Liver (tissue), 3 donors: ENCODE results near the gene SLC9A8.

Source experiments
- ATF3 ChIP-seq: IDR thresholded peaks from 2 replicates; pipeline ENCODE4 v1.6.1; 2016; ENCODE audit warnings: antibody characterized with exemption
- EGR1 ChIP-seq, 2 donors: IDR thresholded peaks; 2 replicates each; pipeline ENCODE4 v1.6.1; 2016 to 2018; ENCODE audit warnings: antibody characterized with exemption in 2 of 2, low read depth in 2 of 2
- GABPA ChIP-seq, 2 donors: IDR thresholded peaks in 1 of 2; conservative IDR thresholded peaks in 1 of 2; 2 replicates each; pipeline ENCODE4 v1.6.1; 2016; ENCODE audit warnings: antibody characterized with exemption in 2 of 2, mild to moderate bottlenecking in 1 of 2, moderate library complexity in 1 of 2
- RAD21 ChIP-seq, 2 donors: IDR thresholded peaks; 2 replicates each; pipeline ENCODE4 v1.6.1; 2016; ENCODE audit warnings: antibody characterized with exemption in 2 of 2, mild to moderate bottlenecking in 2 of 2
- REST ChIP-seq: IDR thresholded peaks from 2 replicates; pipeline ENCODE4 v1.6.1; 2016; ENCODE audit warnings: antibody characterized with exemption, mild to moderate bottlenecking
- RXRA ChIP-seq, 2 donors: IDR thresholded peaks; 2 replicates each; pipeline ENCODE4 v1.6.1; 2017 to 2018; ENCODE audit warnings: antibody characterized with exemption in 2 of 2, mild to moderate bottlenecking in 1 of 2
- SP1 ChIP-seq: IDR thresholded peaks from 2 replicates; pipeline ENCODE4 v1.6.1; 2018; ENCODE audit warnings: antibody characterized with exemption, mild to moderate bottlenecking
- TAF1 ChIP-seq: conservative IDR thresholded peaks from 2 replicates; pipeline ENCODE4 v1.6.1; 2016; ENCODE audit warnings: antibody characterized with exemption, mild to moderate bottlenecking
- YY1 ChIP-seq: IDR thresholded peaks from 2 replicates; pipeline ENCODE4 v1.6.1; 2016; ENCODE audit warnings: antibody characterized with exemption, mild to moderate bottlenecking
- TF ChIP-seq, protein P1 (sequence below): fragments of 150-350 bp; IDR thresholded peaks from 2 replicates; pipeline ENCODE4 v1.5.1; 2017; ENCODE audit warnings: improper control_type of control experiment, low read depth, low read length; ENCODE audit not compliant: missing input control
- TF ChIP-seq, protein P2 (sequence below): IDR thresholded peaks from 2 replicates; pipeline ENCODE4 v1.6.1; 2016; ENCODE audit warnings: antibody characterized with exemption
- TF ChIP-seq, protein P3 (sequence below): IDR thresholded peaks from 2 replicates; pipeline ENCODE4 v1.6.1; 2016; ENCODE audit warnings: antibody characterized with exemption
- donor health status: healthy.
- donor health status: healthy.

- TF ChIP-seq, protein P1, sequence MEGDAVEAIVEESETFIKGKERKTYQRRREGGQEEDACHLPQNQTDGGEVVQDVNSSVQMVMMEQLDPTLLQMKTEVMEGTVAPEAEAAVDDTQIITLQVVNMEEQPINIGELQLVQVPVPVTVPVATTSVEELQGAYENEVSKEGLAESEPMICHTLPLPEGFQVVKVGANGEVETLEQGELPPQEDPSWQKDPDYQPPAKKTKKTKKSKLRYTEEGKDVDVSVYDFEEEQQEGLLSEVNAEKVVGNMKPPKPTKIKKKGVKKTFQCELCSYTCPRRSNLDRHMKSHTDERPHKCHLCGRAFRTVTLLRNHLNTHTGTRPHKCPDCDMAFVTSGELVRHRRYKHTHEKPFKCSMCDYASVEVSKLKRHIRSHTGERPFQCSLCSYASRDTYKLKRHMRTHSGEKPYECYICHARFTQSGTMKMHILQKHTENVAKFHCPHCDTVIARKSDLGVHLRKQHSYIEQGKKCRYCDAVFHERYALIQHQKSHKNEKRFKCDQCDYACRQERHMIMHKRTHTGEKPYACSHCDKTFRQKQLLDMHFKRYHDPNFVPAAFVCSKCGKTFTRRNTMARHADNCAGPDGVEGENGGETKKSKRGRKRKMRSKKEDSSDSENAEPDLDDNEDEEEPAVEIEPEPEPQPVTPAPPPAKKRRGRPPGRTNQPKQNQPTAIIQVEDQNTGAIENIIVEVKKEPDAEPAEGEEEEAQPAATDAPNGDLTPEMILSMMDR = no peak
- TF ChIP-seq REST (no peak), RAD21 (IDR thresholded peaks at IDR 0.05) (no peak), YY1 (no peak), GABPA (IDR thresholded peaks at IDR 0.05 in 1 of 2, conservative IDR thresholded peaks at IDR 0.05 in 1 of 2) (no peak), RXRA (IDR thresholded peaks at IDR 0.05) (no peak), SP1 (no peak), EGR1 (IDR thresholded peaks at IDR 0.05; ENCODE audit: low read depth in 2 of 2) (no peak), ATF3 (no peak), TAF1 (no peak)
- TF ChIP-seq, protein P2, sequence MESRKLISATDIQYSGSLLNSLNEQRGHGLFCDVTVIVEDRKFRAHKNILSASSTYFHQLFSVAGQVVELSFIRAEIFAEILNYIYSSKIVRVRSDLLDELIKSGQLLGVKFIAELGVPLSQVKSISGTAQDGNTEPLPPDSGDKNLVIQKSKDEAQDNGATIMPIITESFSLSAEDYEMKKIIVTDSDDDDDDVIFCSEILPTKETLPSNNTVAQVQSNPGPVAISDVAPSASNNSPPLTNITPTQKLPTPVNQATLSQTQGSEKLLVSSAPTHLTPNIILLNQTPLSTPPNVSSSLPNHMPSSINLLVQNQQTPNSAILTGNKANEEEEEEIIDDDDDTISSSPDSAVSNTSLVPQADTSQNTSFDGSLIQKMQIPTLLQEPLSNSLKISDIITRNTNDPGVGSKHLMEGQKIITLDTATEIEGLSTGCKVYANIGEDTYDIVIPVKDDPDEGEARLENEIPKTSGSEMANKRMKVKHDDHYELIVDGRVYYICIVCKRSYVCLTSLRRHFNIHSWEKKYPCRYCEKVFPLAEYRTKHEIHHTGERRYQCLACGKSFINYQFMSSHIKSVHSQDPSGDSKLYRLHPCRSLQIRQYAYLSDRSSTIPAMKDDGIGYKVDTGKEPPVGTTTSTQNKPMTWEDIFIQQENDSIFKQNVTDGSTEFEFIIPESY = no peak
- TF ChIP-seq, protein P3, sequence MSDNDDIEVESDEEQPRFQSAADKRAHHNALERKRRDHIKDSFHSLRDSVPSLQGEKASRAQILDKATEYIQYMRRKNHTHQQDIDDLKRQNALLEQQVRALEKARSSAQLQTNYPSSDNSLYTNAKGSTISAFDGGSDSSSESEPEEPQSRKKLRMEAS = no peak
Observed at GRCh38 chr20:49904440-49905214, 92.0 kb downstream of the SLC9A8 start.
